KMS-11 (cell line): ENCODE measurements around the gene AHRR.

Experiments used
- H2AFZ ChIP-seq: fragments of 200-600 bp; sonication (generic); 2 replicates; pipeline ENCODE4 v1.6.1; 2016; ENCODE audit warnings: antibody characterized with exemption, mixed run types, low read depth
- H3K27ac ChIP-seq: fragments of 200-600 bp; sonication (generic); 2 replicates; pipeline ENCODE4 v1.6.1; 2016; ENCODE audit warnings: mild to moderate bottlenecking, mixed run types
- H3K27me3 ChIP-seq: fragments of 200-600 bp; sonication (generic); 2 replicates; pipeline ENCODE4 v1.6.1; 2017; ENCODE audit warnings: mild to moderate bottlenecking, low read depth, mixed run types, moderate library complexity; ENCODE audit not compliant: insufficient read depth
- H3K36me3 ChIP-seq: fragments of 200-600 bp; sonication (generic); 2 replicates; pipeline ENCODE4 v1.6.1; 2017; ENCODE audit warnings: mild to moderate bottlenecking, mixed run types; ENCODE audit not compliant: insufficient read depth
- H3K4me1 ChIP-seq: fragments of 200-600 bp; sonication (generic); 2 replicates; pipeline ENCODE4 v1.6.1; 2016; ENCODE audit warnings: mild to moderate bottlenecking, low read depth, mixed run types; ENCODE audit not compliant: poor library complexity, severe bottlenecking
- H3K4me2 ChIP-seq: fragments of 200-600 bp; sonication (generic); 2 replicates; pipeline ENCODE4 v1.7.0; 2016; ENCODE audit warnings: mild to moderate bottlenecking, mixed run types
- H3K4me3 ChIP-seq: fragments of 200-600 bp; sonication (generic); IDR thresholded peaks from 2 replicates; pipeline ENCODE4 v1.6.1; 2017; ENCODE audit warnings: low read depth, low read length, mixed read lengths; ENCODE audit not compliant: insufficient read depth
- H3K79me2 ChIP-seq: fragments of 200-600 bp; sonication (generic); 2 replicates; pipeline ENCODE4 v1.6.1; 2016; ENCODE audit warnings: low read depth, mixed run types; ENCODE audit not compliant: insufficient read depth
- H3K9ac ChIP-seq: fragments of 200-600 bp; sonication (generic); 2 replicates; pipeline ENCODE4 v1.6.1; 2016; ENCODE audit warnings: mild to moderate bottlenecking, mixed run types
- H4K20me1 ChIP-seq: fragments of 200-600 bp; sonication (generic); 2 replicates; pipeline ENCODE4 v1.6.1; 2016; ENCODE audit warnings: mild to moderate bottlenecking, mixed run types; ENCODE audit not compliant: insufficient read depth
- TF ChIP-seq, protein P1 (sequence below): fragments of 200-600 bp; sonication (generic); conservative IDR thresholded peaks from 2 replicates; pipeline ENCODE4 v1.6.1; 2017; ENCODE audit warnings: low read depth, mild to moderate bottlenecking, antibody characterized with exemption, low read length, moderate library complexity, mixed read lengths

AHRR gene

DNA sequence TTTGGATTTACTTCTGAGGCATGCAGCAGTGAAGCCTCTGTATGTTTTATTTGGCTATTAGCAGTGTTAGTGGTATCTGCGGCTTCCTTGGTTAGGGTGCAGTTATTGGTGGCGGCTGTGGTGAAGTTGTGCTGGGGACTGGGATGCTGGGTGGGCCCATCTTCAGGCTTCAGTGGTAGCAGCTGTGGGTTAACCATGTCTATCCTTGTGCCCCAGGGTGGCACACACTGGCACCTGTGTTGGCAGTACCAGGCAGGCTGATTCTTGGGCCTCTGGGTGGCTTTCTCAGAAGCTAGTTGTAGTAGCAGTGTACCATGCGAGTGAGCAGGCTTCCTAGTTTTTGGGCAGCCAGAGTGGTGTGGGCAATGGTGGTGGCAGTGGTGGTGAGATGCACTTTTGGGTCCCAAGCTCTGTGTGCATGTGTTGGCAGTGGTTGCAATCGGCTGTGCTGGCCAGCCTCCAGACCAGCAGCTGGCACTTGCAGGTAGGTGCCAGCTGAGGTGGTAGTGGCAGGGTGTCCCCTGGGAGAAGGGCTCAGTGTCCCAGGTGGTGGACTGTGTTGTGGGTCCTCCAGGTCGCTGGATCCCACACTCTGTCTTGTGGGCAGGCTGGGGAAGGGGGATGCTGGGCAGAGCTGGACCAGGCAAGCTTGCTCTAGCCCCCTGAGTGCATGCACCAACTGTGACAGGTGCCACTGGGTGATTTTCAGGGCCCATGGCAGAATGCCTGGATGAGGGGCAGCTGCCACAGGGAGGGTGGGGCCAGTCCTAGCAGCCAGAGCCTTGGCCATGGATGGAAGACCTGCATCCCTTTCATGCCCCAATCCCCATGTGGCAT, 13.6 kb downstream of the AHRR start:
- no peaks in the 10 kb centered on the region for H4K20me1 ChIP-seq
- H3K4me2 ChIP-seq: no peak overlapping the region
- TF ChIP-seq, protein P1, sequence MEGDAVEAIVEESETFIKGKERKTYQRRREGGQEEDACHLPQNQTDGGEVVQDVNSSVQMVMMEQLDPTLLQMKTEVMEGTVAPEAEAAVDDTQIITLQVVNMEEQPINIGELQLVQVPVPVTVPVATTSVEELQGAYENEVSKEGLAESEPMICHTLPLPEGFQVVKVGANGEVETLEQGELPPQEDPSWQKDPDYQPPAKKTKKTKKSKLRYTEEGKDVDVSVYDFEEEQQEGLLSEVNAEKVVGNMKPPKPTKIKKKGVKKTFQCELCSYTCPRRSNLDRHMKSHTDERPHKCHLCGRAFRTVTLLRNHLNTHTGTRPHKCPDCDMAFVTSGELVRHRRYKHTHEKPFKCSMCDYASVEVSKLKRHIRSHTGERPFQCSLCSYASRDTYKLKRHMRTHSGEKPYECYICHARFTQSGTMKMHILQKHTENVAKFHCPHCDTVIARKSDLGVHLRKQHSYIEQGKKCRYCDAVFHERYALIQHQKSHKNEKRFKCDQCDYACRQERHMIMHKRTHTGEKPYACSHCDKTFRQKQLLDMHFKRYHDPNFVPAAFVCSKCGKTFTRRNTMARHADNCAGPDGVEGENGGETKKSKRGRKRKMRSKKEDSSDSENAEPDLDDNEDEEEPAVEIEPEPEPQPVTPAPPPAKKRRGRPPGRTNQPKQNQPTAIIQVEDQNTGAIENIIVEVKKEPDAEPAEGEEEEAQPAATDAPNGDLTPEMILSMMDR: no peak
- H3K27ac ChIP-seq: no peak overlapping the region
- H3K4me1 ChIP-seq: no peaks in the 10 kb centered on the region
- no peak overlapping the region for H3K9ac ChIP-seq
- no peaks in the 10 kb centered on the region for H3K79me2 ChIP-seq
- no peaks in the 10 kb centered on the region for H3K27me3 ChIP-seq
- H2AFZ ChIP-seq: no peak overlapping the region
- H3K36me3 ChIP-seq: no peaks in the 10 kb centered on the region
- no peak overlapping the region for H3K4me3 ChIP-seq

DNA sequence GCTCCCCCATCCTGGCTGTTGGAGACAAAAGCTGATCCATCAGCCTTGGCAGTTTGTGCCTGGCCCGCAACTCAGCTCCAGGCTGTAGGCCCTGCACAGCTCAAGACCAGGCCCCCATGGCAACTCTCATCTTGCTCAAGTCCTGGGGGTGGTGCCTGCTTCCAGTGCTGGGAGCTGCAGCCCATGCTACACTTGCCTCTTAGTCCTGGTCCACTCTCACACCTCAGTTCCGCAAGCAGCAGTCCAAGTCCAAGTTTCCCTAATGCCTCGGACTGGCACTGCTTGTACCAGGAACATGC, 14.2 kb downstream of the AHRR start:
- no peak overlapping the region for H3K4me2 ChIP-seq
- no peaks in the 10 kb centered on the region for H4K20me1 ChIP-seq
- H3K79me2 ChIP-seq: no peaks in the 10 kb centered on the region
- H3K27me3 ChIP-seq: no peaks in the 10 kb centered on the region
- H3K36me3 ChIP-seq: no peaks in the 10 kb centered on the region
- no peak overlapping the region for H3K27ac ChIP-seq
- no peaks in the 10 kb centered on the region for H3K4me1 ChIP-seq
- no peak overlapping the region for H3K4me3 ChIP-seq
- H3K9ac ChIP-seq: no peak overlapping the region
- no peak overlapping the region for H2AFZ ChIP-seq
- TF ChIP-seq, protein P1: no peak

DNA sequence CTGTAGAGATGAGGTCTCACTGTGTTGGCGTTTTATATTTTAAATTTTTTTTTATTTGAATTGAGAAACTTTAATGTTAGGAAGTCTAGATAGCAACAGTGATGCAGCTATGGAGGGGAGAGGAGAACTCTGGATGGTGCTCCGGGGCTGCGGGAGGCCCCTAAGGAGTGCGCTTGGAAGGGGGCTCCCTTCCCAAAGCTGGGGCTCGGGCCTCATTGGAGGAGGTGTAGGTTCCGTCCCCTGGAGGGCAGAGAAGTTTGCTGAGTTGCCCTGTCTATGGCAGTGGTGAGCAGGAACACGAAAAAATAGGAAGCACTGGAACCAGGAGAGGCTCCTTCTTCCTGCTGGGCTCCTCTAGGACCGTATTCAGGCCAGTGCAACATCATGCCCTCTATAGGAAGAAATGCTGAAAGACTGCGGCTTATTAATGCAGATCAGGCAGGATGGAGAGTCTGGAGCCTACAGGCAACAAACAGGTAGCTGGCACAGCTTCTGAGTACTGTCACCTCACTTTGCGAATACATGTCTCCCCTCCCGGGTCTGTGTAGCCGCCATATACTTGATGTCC, 16.1 kb downstream of the AHRR start:
- H3K79me2 ChIP-seq: no peaks in the 10 kb centered on the region
- H3K36me3 ChIP-seq: no peaks in the 10 kb centered on the region
- no peak overlapping the region for H3K4me3 ChIP-seq
- no peak overlapping the region for H3K4me2 ChIP-seq
- TF ChIP-seq, protein P1: no peak
- no peaks in the 10 kb centered on the region for H4K20me1 ChIP-seq
- H2AFZ ChIP-seq: no peak overlapping the region
- H3K9ac ChIP-seq: no peak overlapping the region
- no peaks in the 10 kb centered on the region for H3K27me3 ChIP-seq
- H3K27ac ChIP-seq: no peak overlapping the region
- H3K4me1 ChIP-seq: no peaks in the 10 kb centered on the region

DNA sequence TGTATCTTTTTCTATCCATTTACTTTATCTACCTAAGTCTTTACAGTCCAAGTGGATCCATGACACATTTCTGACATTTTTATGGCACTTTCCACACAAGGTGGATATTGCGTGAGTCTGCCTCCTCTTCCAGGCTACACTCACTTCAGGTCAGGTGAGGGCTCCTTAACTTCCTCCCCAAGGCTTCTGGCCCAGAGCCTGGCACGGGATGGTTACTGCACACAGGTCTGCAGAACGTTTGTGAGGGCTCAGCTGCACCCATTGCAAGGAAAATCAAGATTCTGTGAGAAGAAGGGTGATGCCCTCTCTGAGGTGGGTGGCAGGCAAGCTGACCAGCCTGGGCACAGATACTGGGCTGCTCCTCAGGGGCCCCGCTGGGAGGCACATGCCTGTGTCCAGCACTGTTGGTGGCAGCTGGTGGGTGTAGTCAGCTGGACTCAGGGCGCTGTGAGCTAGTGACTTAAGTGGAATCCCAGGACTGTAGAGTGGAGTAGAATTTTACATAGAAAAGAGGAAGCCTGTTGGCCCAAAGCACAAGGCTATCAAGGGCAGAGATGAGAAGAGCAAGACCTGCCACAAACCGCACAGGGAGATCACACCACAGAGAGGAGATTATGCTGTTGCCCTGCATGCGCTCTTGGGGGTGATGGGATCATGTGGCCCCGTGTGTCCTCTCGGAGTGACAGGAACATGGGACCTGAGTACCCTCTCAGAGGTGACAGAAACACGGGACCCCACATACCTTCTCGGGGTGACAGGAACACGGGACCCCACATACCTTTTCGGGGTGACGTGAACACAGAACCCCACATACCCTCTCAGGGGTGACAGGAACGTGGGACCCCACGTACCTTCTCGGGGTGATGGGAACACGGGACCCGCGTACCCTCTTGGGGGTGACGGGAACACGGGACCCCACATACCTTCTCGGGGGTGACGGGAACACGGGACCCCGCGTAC, 21.3 kb downstream of the AHRR start:
- H3K27me3 ChIP-seq: no peaks in the 10 kb centered on the region
- H4K20me1 ChIP-seq: no peaks in the 10 kb centered on the region
- H3K27ac ChIP-seq: no peak overlapping the region
- H3K9ac ChIP-seq: no peak overlapping the region
- TF ChIP-seq, protein P1: no peak
- H3K4me2 ChIP-seq: no peak overlapping the region
- H2AFZ ChIP-seq: no peak overlapping the region
- no peaks in the 10 kb centered on the region for H3K4me1 ChIP-seq
- no peaks in the 10 kb centered on the region for H3K79me2 ChIP-seq
- H3K4me3 ChIP-seq: no peak overlapping the region
- H3K36me3 ChIP-seq: no peaks in the 10 kb centered on the region
